ENCODE data around the gene ROM1.
"Not testable (repeated sequence)": the region's sequence is repeated elsewhere in the genome, so short reads cannot be mapped to it uniquely, and the experiment has no call there.

ROM1 gene, protein sequence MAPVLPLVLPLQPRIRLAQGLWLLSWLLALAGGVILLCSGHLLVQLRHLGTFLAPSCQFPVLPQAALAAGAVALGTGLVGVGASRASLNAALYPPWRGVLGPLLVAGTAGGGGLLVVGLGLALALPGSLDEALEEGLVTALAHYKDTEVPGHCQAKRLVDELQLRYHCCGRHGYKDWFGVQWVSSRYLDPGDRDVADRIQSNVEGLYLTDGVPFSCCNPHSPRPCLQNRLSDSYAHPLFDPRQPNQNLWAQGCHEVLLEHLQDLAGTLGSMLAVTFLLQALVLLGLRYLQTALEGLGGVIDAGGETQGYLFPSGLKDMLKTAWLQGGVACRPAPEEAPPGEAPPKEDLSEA

DNA sequence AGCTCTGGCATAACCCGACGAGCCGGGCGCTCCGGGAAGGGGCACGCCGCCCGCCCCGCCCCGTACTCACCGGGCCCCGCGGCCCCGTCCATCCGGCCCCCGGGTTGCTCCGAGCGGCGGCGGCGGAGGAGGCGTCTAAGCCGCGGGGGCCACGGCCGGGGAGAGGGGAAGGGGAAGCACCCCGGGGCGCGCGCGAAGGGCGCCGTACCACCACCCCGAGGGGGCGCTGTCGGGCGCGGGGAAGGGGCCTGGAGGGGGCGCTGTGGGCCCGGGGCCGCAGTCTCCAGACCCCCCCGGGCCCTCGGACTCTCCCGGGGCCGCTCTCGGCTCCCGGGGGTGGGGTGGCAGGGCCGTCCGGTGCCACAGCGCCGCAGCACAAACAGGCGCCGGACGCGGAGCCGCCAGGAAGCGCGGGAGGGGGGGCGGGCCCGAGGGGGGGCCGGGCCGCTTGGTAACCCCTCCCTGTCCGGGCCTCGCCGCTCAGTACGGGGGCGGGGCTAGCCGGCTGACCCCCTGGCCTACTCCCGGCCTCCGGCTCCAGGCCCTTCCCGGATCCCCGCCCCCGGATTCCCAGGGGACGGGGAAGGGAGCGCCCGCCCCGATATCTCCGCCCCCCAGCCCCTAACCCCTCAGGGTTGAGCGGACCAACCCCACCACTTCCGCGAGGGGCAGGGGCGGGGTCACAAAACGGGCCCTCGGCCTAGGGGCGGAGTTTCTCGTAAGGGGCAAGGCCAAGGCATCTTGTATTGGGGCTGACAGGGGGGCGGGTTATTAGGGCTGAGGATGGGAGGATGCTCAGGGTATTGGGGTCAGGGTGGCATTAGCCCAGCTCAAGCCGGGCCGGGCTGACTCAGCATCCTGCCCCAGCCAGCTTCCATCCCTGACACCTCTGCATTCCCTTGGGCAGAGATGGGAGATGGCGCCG is at the start of gene ROM1, which contains the start of gene EML3:
ROM1 (plus strand) TSS at position 892 of the 925 bp plus-strand sequence; CDS start at position 917, 25 bp downstream.
EML3 (minus strand) TSS at position 410 of the 925 bp plus-strand sequence; CDS start at position 92, 318 bp downstream.
- no peak for FAIRE-seq

DNA sequence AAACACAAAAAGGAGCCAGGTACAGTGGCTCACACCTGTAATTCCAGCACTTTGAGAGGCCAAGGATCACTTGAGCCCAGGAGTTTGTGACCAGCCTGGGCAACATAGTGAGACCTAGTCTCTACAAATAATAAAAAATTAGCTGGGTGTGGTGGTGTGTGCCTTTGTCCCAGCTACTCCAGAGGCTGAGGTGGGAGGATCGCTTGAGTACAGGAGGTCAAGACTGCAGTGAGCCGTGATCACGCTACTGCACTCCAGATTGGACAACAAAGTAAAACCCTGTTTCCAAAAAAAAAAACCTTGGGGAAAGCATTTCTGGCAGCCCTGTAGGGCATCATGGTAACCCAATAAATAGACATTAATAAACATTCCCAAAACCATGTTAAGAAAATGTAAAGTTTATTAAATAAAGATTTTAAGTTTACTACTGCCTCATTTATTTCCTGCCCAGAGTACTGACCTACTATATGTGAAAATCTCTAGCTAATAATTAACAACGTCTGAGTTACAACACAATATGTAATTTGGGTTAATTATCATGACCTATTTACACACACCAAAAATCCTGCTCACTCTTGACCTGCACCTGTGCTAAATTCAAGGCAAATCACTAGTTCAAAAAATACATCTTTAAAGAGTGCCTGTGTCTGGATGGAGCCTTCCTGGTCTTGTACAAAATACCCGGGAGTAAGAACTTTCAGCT is 47.8 kb upstream of the ROM1 start:
- DNase-seq (ENCODE audit: insufficient read length, low spot score) (no peak), FAIRE-seq (no peak)
- TF ChIP-seq, protein P1, sequence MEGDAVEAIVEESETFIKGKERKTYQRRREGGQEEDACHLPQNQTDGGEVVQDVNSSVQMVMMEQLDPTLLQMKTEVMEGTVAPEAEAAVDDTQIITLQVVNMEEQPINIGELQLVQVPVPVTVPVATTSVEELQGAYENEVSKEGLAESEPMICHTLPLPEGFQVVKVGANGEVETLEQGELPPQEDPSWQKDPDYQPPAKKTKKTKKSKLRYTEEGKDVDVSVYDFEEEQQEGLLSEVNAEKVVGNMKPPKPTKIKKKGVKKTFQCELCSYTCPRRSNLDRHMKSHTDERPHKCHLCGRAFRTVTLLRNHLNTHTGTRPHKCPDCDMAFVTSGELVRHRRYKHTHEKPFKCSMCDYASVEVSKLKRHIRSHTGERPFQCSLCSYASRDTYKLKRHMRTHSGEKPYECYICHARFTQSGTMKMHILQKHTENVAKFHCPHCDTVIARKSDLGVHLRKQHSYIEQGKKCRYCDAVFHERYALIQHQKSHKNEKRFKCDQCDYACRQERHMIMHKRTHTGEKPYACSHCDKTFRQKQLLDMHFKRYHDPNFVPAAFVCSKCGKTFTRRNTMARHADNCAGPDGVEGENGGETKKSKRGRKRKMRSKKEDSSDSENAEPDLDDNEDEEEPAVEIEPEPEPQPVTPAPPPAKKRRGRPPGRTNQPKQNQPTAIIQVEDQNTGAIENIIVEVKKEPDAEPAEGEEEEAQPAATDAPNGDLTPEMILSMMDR (IDR thresholded peaks at IDR 0.05; ENCODE audit: insufficient read depth, missing control alignments): no peak

More for the DNA sequence above, at the start of gene ROM1, which contains the start of gene EML3:
- TF ChIP-seq, protein P1 (IDR thresholded peaks at IDR 0.05; ENCODE audit: insufficient read depth, missing control alignments): peak; percentile 59
- peak; percentile 83 for DNase-seq (ENCODE audit: insufficient read length, low spot score)

DNA sequence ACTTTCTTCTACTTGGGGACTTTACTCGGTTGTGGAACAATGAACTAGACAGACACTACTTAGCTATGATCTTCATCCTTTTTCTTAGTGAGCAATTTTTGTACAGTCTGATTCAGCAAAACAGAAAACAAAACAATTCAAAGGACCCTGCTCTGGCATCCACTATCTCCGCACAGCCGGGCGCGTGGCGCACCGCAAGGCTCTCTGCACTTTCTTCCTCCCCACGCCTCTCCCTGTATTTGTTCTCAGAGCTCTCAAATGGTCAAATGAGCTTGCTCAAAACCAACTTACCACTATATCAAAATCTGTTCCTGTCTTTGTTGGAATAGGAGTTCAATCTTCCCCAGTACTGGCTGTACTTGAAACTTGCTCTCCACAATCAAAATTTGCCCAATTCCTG is 46.8 kb upstream of the ROM1 start:
- FAIRE-seq (no peak), DNase-seq (ENCODE audit: insufficient read length, low spot score) (no peak)
- TF ChIP-seq, protein P1 (IDR thresholded peaks at IDR 0.05; ENCODE audit: insufficient read depth, missing control alignments): no peak

DNA sequence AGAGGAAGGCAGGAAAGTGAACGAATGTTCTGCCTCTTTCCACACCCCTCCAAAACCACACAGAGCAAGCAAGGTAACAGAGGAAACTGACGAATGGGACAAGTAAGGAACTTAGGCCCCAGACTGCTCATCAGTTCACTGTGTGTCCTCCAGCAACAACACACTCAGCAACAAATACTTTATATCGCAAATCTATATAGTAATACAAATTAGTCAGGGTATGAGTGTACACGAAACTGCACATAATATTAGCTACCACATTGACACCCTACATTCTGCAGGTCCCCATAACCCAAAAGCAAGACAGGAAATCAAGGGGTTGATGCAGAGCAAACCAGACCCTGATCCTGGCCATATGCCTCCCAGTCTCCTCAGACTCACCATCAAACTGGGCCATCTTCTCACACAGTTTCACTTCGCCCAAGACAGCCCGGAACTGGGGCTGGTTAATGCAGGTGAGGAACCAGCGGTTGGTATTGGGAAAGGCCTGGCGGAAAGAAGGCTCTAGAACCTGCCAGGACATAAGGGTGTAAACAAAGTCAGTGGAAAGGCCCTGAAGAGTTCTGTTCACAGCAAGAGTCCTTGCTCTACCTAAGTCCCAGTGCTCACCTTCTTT is 45.9 kb upstream of the ROM1 start:
- TF ChIP-seq, protein P1 (IDR thresholded peaks at IDR 0.05; ENCODE audit: insufficient read depth, missing control alignments): no peak
- FAIRE-seq (no peak), DNase-seq (ENCODE audit: insufficient read length, low spot score) (no peak)

DNA sequence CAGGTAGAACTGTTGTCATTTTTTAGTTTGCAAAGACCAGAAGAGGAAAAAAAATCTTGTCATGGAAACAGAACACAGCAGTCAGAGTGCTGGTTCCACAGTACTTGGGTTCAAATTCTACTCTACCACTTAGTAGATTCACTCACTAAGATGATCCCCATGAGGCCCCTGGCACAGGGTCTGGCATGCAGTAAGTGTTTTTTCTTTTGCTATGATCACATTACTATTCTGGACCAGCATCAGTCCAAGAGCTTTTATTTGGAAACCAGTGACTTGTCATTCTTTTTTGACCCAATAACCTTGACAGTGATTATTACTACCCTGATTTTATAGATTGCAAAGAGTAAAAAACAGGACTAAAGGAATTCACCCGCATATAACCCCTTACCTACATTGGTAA is 43.4 kb upstream of the ROM1 start:
- FAIRE-seq (no peak), DNase-seq (ENCODE audit: insufficient read length, low spot score) (no peak)
- TF ChIP-seq, protein P1 (IDR thresholded peaks at IDR 0.05; ENCODE audit: insufficient read depth, missing control alignments): no peak

DNA sequence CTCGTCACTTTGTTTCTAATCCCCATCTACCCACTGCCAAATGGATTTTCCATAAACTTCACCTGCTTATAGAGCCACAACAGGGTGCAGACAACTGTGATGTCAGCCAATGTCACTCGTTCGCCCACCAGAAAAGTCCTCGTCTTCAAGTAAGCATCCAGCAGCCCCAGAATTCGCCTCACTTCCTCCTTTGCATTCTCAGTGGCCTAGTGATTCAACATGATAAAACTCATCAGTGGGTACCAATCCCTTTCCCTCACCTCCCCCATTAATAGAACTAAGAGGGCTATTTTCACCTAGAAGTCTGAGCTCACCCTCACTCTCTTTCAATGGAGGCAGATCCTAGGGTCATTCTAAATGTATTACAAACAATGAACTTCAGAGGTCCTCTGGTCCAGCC is 42.2 kb upstream of the ROM1 start:
- not testable (repeated sequence) for FAIRE-seq

DNA sequence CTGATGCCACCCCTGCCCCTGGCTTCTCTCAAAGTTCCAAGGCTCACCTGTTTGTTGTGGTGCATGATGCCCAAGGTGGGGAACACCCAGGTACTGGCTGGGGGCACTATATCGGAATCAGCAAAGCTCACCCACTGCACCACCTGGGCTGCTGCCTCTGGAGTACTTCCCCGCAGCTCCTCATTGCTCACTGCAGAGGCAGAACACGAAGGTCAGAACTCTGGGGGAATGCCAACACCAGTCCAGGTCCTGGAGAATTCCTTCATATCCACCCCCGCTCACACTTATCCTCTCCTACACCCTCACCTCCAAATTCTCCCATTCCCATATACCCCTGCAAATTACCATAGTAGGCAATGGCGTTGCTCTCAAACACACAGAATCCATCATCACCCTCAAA is 41.6 kb upstream of the ROM1 start:
- not testable (repeated sequence) for DNase-seq (ENCODE audit: insufficient read length, low spot score); FAIRE-seq

More for the DNA sequence above, 42.2 kb upstream of the ROM1 start:
- DNase-seq (ENCODE audit: insufficient read length, low spot score): not testable (repeated sequence)

Data from D721Med (cell line).